ENCODE results near the gene GBE1. TPM values are rescaled to one million over a fixed set of nuclear protein-coding genes. Genes with fewer than 3 reads are reported as not detected.

GBE1 gene
- polyA plus RNA-seq, 1 of the 3 experiments (the other 2 are of a cell fraction) = 14.2 TPM

GRCh38 chr3:81740731-81741130, 20.7 kb downstream of the GBE1 start:
- Histone ChIP-seq H3K4me2 (peak overlapping the region; percentile 17; the same call in 1 of the 2 replicates), H4K20me1 (ENCODE audit: insufficient read depth) (no peaks in the 10 kb centered on the region), H3K4me1 (ENCODE audit: control insufficient read depth in 1 of 2, insufficient read depth in 2 of 2, low read depth in 1 of 2, low read length in 1 of 2) (peaks cover 0 to 37% of the 10 kb centered on the region in 2 experiments; a peak in 3 of 4 replicates), H3K9ac (no peak overlapping the region), H3K27me3 (ENCODE audit: insufficient read depth) (no peaks in the 10 kb centered on the region), H3K36me3 (replicated peaks in 1 of 2; ENCODE audit: control insufficient read depth in 1 of 2, insufficient read depth in 2 of 2, low read length in 1 of 2) (no peaks in the 10 kb centered on the region), H3K79me2 (ENCODE audit: insufficient read depth) (peaks cover 58% of the 10 kb centered on the region), H3K4me3 (ENCODE audit: low read depth in 2 of 2, low read length in 1 of 2) (no peak overlapping the region), H3K27ac (ENCODE audit: low read depth in 2 of 2, low read length in 1 of 2) (peak overlapping the region; percentile 58 to 95; a peak in 2 of 4 replicates), H3F3A (replicated peaks; ENCODE audit: insufficient read depth) (peaks cover 38% of the 10 kb centered on the region), H2AFZ (ENCODE audit: low read depth) (no peak overlapping the region), H3K9me3 (no peaks in the 10 kb centered on the region), H3K9me2 (no peaks in the 10 kb centered on the region)
- TF ChIP-seq RXRA (IDR thresholded peaks at IDR 0.05; ENCODE audit: borderline replicate concordance, low read depth) = no peak
- TF ChIP-seq CTCF (IDR thresholded peaks at IDR 0.05) = no peak
- no peak for TF ChIP-seq NRF1 (IDR thresholded peaks at IDR 0.05; ENCODE audit: low read depth, low read length)
- no peak for TF ChIP-seq CHD2 (IDR thresholded peaks at IDR 0.05; ENCODE audit: low read length, partially characterized antibody)
- TF ChIP-seq REST (IDR thresholded peaks at IDR 0.05; ENCODE audit: low read depth, low read length) = no peak
- no peak for TF ChIP-seq MAX (IDR thresholded peaks at IDR 0.05; ENCODE audit: low read depth)
- TF ChIP-seq EZH2phosphoT487 (IDR thresholded peaks at IDR 0.05; ENCODE audit: borderline replicate concordance, low read depth) = no peak
- no peak for TF ChIP-seq JUND (IDR thresholded peaks at IDR 0.05)
- WGBS (ENCODE audit: low lambda C conversion rate) = 75% methylated on average over 1 of the region's 1 CpG
- CTCF ChIA-PET = no interaction called here
- POLR2A ChIA-PET = no interaction called here
- DNase-seq = no peak

DNA sequence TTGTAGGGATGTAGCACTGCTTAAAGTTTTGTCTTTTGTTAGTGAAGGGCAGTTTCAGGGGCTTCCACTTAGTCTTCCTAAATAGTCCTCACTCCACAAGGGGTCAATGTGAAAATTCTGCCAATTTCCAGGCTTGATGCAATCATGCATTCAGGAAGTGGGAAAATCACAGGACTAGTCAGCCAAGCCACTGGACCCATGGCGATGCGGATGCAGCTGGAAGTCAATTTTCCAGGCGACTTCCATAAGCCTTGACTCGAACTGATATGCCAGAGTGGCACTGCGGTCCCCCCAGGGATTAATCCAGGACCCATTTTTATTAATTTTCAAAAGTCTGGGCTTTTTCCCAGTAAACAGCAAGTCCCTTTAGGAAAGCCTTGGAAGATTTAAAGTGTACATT, 26.1 kb downstream of the GBE1 start:
- H3K27ac ChIP-seq (ENCODE audit: low read depth in 2 of 2, low read length in 1 of 2) = no peak overlapping the region
- H3K79me2 ChIP-seq (ENCODE audit: insufficient read depth) = peaks cover 49% of the 10 kb centered on the region
- H4K20me1 ChIP-seq (ENCODE audit: insufficient read depth) = no peaks in the 10 kb centered on the region
- peaks cover 4% of the 10 kb centered on the region for H3F3A ChIP-seq (replicated peaks; ENCODE audit: insufficient read depth)
- no peak overlapping the region for H3K4me3 ChIP-seq (ENCODE audit: low read depth in 2 of 2, low read length in 1 of 2)
- no peaks in the 10 kb centered on the region for H3K9me3 ChIP-seq
- POLR2A ChIA-PET = no interaction called here
- H2AFZ ChIP-seq (ENCODE audit: low read depth) = no peak overlapping the region
- no peaks in the 10 kb centered on the region for H3K36me3 ChIP-seq (replicated peaks in 1 of 2; ENCODE audit: control insufficient read depth in 1 of 2, insufficient read depth in 2 of 2, low read length in 1 of 2)
- no peak overlapping the region for H3K9ac ChIP-seq
- TF ChIP-seq EP300 (IDR thresholded peaks at IDR 0.05; ENCODE audit: borderline replicate concordance in 1 of 2, low read depth in 1 of 2, low read length in 1 of 2) = no peak
- no peak for TF ChIP-seq RCOR1 (IDR thresholded peaks at IDR 0.05; ENCODE audit: low read length)
- no peak for TF ChIP-seq GABPA (IDR thresholded peaks at IDR 0.05; ENCODE audit: low read depth)
- TF ChIP-seq GATA2 (CRISPR knock-in tag; IDR thresholded peaks at IDR 0.05) = no peak
- TF ChIP-seq NRF1 (IDR thresholded peaks at IDR 0.05; ENCODE audit: low read depth, low read length) = no peak
- TF ChIP-seq EZH2phosphoT487 (IDR thresholded peaks at IDR 0.05; ENCODE audit: borderline replicate concordance, low read depth) = no peak
- no peak for TF ChIP-seq MEF2A (IDR thresholded peaks at IDR 0.05; ENCODE audit: borderline replicate concordance, low read depth)
- TF ChIP-seq NFIC (IDR thresholded peaks at IDR 0.05; ENCODE audit: borderline replicate concordance) = no peak
- TF ChIP-seq YY1 (IDR thresholded peaks at IDR 0.05; ENCODE audit: low read depth) = no peak
- TF ChIP-seq MXI1 (IDR thresholded peaks at IDR 0.05; ENCODE audit: low read depth, low read length) = no peak
- no peak for TF ChIP-seq ELF1 (IDR thresholded peaks at IDR 0.05)
- no peak for TF ChIP-seq FOSL2 (IDR thresholded peaks at IDR 0.05; ENCODE audit: borderline replicate concordance, low read depth)
- no peak overlapping the region for H3K4me2 ChIP-seq
- H3K9me2 ChIP-seq = no peaks in the 10 kb centered on the region
- H3K27me3 ChIP-seq (ENCODE audit: insufficient read depth) = no peaks in the 10 kb centered on the region
- no peak for DNase-seq
- H3K4me1 ChIP-seq (ENCODE audit: control insufficient read depth in 1 of 2, insufficient read depth in 2 of 2, low read depth in 1 of 2, low read length in 1 of 2) = peaks cover 0 to 4% of the 10 kb centered on the region in 2 experiments; a peak in 1 of 4 replicates
- 94% methylated on average over 5 of the region's 5 CpGs for WGBS (ENCODE audit: low lambda C conversion rate)
- CTCF ChIA-PET = no interaction called here
